NCI-H460 (cell line): Measurements from ENCODE around the gene IKZF2. TPM values are rescaled to one million over a fixed set of nuclear protein-coding genes. Genes with fewer than 3 reads are reported as not detected.

Experiments used
- DNase-seq: peaks from one replicate; pipeline ENCODE4 v3.0.0-alpha.2; 2016; ENCODE audit warnings: low read depth; ENCODE audit errors: extremely low read depth
- polyA plus RNA-seq: library from polyadenylated mRNA; depleted of rRNA; stranded (reverse); fragments of >200 nt; gene quantifications from 2 replicates; pipeline ENCODE4 v1.2.3, GENCODE V29; 2014; cell fraction: nucleus; rRNA removed
- total RNA-seq: library from RNA; depleted of rRNA; stranded (reverse); fragments of >200 nt; shearing (Covaris generic); gene quantifications from 2 replicates; pipeline ENCODE4 v1.2.3, GENCODE V29; 2014; rRNA removed

IKZF2 gene
- 1.8 TPM in 2 replicates for total RNA-seq
- 0.16 and 1.6 TPM in 2 replicates for polyA plus RNA-seq

DNA sequence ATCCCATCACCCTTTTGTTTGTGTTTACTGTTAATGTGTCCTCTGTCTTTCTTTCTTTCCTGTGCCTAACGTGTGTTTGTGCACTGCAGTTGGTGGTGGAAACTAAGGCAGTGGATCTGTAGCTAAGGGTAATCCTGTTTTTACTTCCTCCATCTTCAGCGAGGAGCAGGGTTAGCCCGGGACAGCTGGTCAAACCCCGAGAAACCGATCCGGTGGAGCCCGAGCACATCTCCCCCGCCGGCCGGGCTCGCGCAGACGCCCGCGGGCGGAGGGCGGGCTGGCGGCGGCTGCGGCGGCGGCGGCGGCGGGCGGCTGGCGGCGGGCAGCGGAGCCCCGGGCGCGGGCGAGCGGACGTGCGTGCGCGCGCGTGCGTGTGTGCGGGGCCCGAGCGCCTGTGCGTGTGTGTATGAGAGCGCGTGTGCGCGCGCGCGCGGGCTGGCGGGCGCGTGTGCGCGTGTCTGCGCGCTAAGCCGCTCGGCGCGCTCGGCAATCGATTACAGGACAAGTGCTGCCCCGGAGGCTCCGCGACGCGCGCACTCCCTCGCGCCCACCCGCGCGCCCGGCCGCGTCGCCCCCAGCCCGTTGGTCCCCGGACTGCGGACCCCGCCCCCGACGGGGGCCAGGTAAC lies at the start of gene IKZF2:
Gene IKZF2 (minus strand): TSS at position 176 of the 628 bp plus-strand sequence. CDS start 2,983 bp downstream, outside the sequence.
- peak; percentile 80 for DNase-seq

DNA sequence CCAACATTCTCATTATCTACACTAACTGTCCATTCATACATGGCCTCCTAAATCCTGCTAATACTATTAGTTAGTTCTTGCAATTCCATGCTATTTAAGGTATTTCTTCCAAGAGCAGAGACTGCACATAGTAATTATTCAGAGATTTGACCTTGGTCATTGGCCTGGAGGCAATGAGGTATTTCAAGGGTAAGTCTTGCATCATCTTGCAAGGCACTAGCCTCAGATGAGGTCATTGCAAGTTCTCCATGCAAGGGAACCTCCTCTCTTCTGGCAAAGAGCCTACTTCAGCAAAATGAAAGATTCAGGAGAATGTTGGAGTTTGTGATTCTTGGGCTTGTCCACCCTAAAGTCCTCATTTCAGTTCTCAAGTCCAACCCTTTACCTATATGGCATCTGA lies 48.5 kb upstream of the IKZF2 start:
- DNase-seq = no peak

DNA sequence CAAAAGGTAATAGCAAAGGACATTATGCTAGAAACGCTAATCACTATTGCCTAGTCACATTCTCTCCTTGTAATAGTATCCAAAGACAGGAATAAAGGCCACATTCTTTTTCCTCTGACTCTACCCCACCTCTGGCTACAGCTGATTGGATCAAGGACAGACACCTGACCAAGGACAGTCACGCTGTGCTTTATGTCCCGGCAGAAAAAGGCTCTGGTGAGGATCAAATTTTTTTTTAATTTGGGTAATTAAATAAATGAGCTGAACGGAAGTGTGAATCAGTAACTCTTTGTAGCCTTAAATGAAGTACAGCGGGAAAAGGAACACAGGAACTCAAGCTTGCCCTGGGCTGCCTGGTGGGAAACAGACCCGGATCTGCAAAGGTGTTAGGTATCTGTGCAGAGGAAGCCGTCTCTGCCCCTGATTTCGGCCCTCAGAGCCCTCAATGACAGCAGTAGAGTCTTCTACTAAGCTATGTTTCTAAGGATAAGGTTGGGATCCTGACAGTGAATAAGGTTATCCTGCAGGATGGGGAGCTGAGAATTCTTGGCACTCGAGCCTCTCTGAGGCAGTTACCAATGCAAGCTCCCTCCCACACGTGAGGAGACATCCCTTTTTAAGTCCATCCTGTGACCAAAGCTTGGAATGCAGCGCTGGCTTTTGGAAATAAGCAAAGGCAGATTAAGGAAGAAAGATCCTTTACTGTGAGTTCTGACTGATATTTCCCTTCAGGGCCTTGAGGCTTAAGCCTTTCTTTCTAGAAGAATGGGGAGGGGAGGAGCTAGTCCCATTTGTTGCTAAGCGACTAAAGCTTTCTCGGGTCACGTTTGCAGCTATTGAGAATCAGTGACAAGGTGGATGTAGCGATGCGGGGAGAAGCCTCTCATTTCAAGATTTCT lies 37.8 kb upstream of the IKZF2 start:
- no peak for DNase-seq

DNA sequence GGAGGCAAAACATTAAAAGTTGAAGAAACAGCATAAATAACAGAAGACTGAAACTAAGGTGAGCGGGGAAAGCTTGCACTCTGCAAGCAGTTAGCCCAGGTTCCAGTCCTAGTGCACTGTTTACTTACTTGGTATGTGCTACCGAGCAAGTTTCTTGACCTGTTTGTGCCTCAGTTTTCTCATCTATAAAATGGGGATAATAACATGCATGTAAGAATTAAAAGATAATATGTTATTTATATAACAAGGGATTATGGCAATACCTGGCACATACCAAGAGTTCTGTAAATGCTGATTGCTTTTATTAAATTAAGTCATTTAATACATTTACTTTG lies 37.1 kb upstream of the IKZF2 start:
- no peak for DNase-seq

DNA sequence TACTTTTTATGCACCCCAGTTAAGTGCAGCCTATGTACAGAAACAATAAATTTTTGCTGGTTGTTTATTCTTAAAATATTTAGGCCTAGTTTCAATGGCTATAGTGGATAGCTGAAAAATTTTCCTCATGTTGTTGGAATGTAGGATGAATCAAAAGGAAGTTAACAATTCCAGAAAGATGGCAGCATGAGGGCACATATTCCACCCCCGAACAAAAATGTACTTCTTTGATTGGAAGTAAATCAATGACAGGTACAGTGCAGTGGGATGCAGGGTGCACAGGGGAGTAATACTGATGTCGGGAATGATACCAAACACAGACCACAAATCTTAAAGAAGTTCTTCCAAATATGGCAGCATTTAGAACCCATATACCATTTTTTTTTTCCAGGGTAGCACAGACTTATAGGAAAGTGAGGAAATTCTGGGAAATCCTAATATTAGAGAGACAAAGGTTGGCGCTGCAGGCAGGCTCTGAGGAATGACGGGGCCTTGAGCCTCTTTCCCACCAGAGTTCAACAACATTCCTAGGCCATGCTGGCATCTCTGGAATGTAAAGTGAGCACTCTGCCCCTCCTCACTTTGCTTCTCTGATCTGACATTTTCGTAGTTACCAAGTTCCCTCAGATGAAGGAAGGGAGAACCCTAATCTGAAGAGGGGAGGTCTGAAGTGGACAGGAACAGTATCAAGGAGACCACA lies 36.6 kb upstream of the IKZF2 start:
- no peak for DNase-seq

DNA sequence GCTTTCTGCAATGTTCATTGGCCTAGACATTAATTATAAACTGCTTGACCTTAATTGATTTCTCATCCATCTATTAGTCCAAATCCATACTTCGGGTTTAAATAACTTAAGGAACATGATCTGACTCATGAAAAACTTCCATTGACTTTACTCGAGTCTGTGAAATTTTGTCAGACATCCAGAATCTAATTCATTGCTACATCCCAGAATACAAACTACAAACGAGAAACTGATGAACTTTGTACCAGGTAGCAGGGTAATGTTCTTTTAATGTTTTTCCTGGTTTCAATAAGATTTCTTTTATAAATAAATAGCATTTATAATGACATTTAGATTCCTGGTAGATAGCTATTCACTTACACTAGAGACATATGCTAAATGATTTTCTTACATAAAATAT lies 36.0 kb upstream of the IKZF2 start:
- DNase-seq = no peak

DNA sequence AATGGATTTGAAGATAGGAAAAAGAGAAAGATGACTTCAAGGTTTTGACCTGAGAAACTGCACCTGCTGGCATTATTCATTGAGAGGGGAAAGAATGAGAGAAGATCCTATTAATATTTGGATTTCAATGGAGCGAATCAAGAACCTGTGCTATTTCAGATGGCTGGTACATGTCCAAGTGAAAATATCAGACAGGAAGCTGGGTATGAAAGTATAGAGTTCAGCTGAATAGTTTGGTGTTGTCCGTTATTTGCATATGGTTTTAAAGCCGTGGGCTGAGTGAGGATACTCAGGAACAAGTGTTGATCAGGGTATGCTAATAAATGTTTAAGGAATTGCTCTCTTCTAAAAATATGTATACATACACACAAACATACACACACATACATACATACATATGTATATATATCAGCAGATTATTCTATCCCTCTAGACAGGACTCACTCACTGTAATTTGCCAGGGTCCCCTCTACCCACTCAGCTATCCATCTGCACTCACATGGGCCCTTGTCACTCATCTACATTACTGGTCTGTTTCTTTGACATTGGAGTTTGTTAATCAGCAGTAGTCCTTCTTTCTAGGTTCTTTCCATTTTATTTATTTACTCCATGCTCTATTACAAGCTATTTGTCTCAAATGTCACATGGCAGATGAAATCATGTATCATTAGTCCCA lies 33.9 kb upstream of the IKZF2 start:
- DNase-seq = no peak

DNA sequence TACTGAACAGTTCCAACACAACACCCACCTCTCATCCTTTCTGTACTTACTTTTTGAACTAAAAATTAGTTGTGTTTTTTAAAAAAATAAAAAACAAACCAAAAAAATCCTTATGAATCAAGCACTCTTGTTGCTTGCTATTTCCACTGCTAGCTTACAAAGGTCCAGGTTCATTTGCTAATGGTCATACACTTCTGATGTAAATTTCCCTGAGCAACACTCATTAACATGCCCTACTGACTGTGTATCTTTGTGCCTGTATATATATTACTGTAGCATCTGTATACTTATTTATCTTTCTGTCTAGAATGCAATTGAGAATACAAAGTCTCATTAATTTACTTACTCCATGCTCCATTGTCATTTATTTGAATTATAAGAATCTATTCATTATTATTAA lies 30.3 kb upstream of the IKZF2 start:
- no peak for DNase-seq

DNA sequence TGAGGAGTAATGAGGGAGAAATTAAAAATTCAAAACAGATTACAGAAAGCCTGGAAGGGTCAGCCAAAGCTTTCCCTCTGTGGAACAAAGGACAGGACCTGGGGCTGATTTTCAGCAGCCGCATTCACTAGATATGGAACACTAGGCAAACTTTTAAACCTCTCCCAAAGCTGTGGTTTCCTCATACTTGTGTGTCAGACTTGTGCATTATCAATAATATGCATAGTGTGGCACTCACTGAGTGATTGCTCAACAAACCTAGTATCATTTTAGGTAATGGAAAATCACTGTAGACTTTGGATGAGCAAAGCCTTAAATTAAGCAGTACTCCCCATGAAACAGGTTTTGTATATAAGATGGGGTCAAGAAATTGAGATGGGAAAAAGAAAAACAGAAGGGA lies 26.3 kb upstream of the IKZF2 start:
- no peak for DNase-seq

DNA sequence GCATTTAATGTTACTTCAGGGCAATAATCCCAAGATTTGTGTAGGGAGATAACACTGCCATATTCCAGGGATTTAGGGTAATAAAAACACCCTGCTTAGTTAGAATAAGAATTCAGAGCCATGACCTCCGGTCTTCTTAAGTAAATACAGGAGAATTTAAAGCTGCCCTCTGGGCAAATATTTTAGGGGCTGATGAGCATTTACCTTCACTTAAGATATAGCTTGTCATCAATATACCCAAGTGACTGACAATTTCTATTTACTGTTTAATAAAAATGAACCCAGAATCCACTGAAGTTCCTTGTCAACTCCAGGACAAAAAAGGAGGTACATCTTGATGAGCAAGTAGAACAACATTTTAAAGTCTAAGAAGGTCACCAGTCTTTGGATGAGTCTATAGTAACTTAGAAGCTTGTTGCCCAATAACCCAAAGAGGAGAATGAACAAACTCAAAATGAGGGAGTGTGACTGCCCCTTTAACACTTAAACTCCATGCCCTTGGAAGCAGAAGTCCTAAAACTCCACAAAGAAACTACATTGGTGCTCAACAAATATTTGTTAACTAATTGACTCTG lies 24.3 kb upstream of the IKZF2 start:
- no peak for DNase-seq

DNA sequence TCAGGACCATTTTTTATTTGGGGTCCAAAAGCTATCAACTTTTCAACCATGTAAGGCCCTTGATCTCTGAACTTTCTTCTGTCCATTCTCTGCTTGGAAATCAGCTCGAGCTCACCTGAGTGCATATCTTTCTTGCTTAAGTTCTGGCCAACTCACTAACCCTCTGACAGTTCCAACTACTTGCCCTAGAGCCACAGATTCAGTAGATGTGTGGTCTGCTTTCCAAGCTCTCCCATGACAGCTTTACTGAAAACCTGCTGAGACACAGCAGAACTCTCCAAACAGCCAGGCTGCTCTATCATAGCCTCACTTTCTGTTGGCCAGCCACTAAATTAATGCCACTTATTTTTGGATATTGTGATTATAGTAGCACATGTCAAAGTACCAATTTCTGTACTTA lies 21.2 kb upstream of the IKZF2 start:
- DNase-seq = no peak

DNA sequence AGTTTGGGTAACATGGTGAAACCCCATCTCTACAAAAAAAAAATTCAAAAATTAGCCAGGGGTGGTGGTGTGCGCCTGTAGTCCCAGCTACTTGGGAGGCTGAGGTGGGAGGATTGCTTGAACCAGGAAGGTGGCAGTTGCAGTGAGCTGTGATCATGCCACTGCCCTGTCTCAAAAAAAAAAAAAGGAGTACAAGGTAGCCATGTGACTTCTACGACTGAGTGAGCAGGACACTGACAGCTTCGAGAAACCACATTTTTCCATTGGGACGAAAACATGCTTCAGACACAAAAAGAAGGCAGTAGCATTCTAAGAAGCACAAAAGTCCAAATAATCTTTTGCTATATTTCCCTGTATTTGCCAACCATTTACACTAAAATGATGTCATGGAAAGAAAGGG lies 19.7 kb upstream of the IKZF2 start:
- DNase-seq = no peak

DNA sequence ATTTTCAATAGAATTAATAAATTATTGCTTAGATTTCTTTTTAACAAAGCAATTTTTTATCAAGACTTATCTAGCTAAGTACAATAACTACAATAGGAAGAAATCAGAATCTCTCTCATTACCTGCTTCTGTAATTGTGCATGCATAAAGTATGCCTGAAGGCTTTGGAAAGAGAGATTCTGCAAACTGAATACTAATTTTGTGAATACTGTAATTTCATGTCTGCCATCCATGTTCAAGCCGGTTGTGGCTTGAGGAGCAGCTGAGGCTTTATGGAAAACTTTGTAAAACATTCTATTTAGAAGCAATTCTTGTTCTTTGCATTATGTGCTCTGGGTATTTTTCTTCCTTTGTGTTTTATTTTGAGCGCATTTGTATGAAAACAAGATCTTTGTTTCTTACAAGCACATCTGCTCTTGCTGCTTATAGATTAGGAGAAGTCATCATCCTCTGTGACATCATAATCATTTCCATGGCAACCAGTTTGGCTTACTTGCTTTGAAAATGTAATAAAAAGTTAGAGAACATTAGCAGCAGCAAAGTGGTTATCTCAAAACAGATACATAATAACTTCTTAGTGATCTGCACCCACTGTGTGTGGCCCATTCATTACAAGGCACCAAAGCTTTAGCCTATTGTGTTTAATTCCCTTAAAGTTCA lies 16.0 kb upstream of the IKZF2 start:
- no peak for DNase-seq

DNA sequence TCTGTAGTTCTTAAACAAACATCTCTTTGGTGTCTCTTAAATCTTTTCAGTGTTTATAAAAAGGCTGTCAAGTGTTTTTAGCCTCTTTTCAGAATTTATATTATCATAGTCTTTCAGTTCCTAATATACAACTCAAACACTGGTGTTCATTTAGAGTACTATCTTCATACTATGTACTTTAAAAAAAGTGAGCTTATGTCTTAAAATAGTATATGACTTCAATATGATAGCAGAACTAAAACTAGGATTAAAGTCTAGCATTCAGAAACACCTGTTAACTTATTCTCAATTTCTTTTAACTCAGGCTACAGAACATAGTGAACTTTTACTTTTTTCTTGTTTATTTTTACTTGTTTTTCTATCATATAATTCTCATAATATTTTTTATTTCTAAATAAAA lies 14.7 kb upstream of the IKZF2 start:
- DNase-seq = no peak

DNA sequence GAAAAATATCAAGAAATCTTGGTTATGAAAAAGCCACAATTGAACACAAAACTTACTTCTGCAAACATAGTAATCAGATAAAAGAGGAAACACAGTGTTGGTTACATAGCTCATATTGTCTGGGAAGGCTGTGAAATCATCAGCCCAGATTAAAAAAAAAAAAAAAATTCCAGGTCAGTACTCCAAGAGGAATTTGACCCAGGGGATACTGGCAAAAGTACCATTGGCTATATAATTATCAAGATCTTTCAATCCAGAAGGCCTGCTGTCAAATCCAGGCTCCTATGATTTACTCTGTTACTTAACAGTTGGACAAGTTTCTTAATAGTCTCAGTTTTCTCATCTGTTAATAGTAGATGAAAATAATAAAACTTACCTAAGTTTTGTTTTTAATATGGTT lies 12.9 kb upstream of the IKZF2 start:
- no peak for DNase-seq

DNA sequence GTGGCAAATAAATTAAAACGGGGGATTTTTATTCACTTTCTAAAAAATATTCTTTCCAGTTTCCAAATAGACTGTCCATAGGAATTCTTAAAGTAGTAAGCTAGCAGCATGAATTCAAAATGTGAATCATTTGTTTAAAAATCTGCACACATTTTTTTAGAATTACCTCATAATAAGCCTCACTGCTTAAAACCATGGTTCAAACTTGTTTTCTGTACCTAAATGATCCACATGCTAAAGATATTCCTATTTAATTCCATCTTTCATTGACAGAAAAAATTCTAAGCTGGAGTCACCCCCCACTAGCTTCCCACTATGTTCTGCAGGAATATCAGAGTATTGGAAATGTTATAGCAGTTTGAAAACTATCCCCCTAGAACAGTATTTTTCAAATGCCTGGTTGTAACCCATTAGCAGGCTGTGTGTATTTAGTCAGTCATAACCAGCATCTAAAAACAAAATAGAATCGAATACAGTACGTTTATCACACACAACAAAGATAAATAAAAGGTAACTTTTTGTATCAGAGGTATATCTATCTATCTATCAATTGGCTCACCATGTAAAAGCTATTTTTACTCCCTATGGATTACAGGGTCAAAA lies 11.2 kb upstream of the IKZF2 start:
- DNase-seq = no peak

DNA sequence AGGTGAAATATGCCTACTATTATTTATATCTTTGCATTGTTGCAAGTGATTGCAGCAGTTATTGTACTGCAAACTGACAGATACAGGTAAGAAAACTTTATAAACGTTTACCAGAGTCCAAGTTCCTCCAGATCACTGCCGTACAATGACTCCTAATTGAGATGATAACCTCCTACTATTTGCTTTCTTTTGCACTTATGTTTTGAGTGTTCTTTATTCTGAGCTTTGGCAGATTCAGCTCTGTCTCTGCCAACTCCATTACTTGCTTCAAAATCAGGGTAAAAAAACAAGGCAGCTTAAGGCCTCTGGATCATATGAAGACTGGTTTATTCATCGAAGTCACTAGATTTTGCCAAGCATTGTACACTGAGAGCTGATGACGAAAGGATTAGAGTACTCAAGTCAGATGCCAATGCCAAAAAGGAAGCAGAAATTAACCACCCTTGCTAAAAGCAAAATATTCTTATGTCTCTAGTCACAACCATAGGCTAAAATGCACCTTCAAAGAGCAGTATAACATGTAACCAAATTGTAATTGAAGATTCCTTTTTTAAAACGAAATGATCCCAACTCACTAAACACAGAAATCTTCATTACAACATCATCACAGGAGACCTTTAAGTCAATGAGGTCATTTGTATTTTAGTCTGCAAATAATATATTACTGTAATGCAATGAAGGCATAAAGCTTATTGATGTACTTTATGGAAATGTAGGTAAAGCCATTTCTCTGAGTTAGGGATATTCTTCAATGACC lies 10.5 kb upstream of the IKZF2 start:
- DNase-seq = no peak

DNA sequence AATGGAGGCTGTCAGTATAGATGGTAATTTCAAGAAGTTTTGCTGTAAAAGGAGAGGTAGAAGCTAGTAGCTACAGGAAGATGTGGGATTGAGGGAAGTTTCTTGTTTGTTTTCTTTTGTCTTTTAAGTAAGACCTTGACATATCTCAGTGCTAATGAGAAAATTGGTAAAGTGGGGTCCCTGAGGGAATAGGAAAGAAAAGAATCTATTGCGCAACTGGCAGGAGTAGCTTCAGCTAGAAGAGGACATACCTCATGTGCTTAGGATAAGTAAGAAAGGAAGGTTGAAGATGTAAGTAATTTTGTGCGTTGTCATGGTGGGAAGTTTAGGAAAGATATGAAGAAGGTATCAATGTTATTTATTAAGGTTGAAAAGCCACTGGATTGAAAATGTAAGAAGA lies 8.4 kb upstream of the IKZF2 start:
- DNase-seq = no peak

DNA sequence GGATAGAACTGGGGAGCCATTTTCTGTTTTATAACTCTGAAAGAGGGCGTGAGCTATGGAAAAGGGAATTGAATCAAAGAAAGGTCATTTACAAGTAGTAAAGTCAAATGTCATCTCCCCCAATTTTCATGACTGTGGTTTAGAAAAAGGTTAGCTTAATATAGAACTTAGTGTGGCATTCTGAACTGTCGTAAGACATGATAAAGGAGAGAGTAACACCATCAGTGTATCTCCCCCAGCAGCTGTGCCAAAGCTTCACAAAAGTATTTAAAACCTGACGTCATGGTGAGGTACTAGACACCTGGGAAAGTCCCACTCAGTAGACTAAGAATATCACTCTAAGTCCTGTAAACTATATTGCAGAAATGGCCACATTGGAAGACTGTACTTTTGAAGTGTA lies 5.8 kb upstream of the IKZF2 start:
- DNase-seq = no peak
